ENCODE data around the gene SORCS2.

The SORCS2 gene

GRCh38 chr4:7264694-7265093 lies 72.4 kb downstream of the SORCS2 start:
- Histone ChIP-seq H3K79me2 (ENCODE audit: control insufficient read depth, low read length) (no peaks in the 10 kb centered on the region), H3K9me2 (replicated peaks; ENCODE audit: control insufficient read depth, low read length) (no peaks in the 10 kb centered on the region), H3K4me2 (ENCODE audit: low read length) (no peak overlapping the region), H3K4me3 (ENCODE audit: low read length) (no peak overlapping the region), H3K27me3 (ENCODE audit: control insufficient read depth, low read length) (peaks cover 7% of the 10 kb centered on the region), H4K20me1 (ENCODE audit: control insufficient read depth, insufficient read depth, low read depth, low read length) (no peaks in the 10 kb centered on the region), H3K9me3 (ENCODE audit: control insufficient read depth, insufficient read depth, low read length) (no peaks in the 10 kb centered on the region), H3K36me3 (ENCODE audit: control insufficient read depth, low read length) (no peaks in the 10 kb centered on the region), H3K4me1 (ENCODE audit: control insufficient read depth, low read length) (no peaks in the 10 kb centered on the region), H3F3A (ENCODE audit: control insufficient read depth, insufficient read depth) (no peaks in the 10 kb centered on the region), H3K27ac (ENCODE audit: low read depth, low read length) (no peak overlapping the region)
- TF ChIP-seq EZH2phosphoT487 (IDR thresholded peaks at IDR 0.05; ENCODE audit: borderline replicate concordance, low read length): no peak
- TF ChIP-seq CTCF (IDR thresholded peaks at IDR 0.05; ENCODE audit: low read depth, low read length, poor library complexity, severe bottlenecking): no peak

GRCh38 chr4:7266525-7267292 lies 74.4 kb downstream of the SORCS2 start:
- Histone ChIP-seq H4K20me1 (ENCODE audit: control insufficient read depth, insufficient read depth, low read depth, low read length) (no peaks in the 10 kb centered on the region), H3K79me2 (ENCODE audit: control insufficient read depth, low read length) (no peaks in the 10 kb centered on the region), H3K9me2 (replicated peaks; ENCODE audit: control insufficient read depth, low read length) (no peaks in the 10 kb centered on the region), H3K27ac (ENCODE audit: low read depth, low read length) (no peak overlapping the region), H3K27me3 (ENCODE audit: control insufficient read depth, low read length) (no peaks in the 10 kb centered on the region), H3K4me2 (ENCODE audit: low read length) (no peak overlapping the region), H3K4me1 (ENCODE audit: control insufficient read depth, low read length) (no peaks in the 10 kb centered on the region), H3K36me3 (ENCODE audit: control insufficient read depth, low read length) (no peaks in the 10 kb centered on the region), H3K4me3 (ENCODE audit: low read length) (no peak overlapping the region), H3K9me3 (ENCODE audit: control insufficient read depth, insufficient read depth, low read length) (no peaks in the 10 kb centered on the region), H3F3A (ENCODE audit: control insufficient read depth, insufficient read depth) (no peaks in the 10 kb centered on the region)
- no peak for TF ChIP-seq CTCF (IDR thresholded peaks at IDR 0.05; ENCODE audit: low read depth, low read length, poor library complexity, severe bottlenecking)
- TF ChIP-seq EZH2phosphoT487 (IDR thresholded peaks at IDR 0.05; ENCODE audit: borderline replicate concordance, low read length): no peak

GRCh38 chr4:7267829-7268228 lies 75.5 kb downstream of the SORCS2 start:
- no peaks in the 10 kb centered on the region for H3K36me3 ChIP-seq (ENCODE audit: control insufficient read depth, low read length)
- H3K4me1 ChIP-seq (ENCODE audit: control insufficient read depth, low read length): no peaks in the 10 kb centered on the region
- H3K4me2 ChIP-seq (ENCODE audit: low read length): no peak overlapping the region
- TF ChIP-seq EZH2phosphoT487 (IDR thresholded peaks at IDR 0.05; ENCODE audit: borderline replicate concordance, low read length) (no peak), CTCF (IDR thresholded peaks at IDR 0.05; ENCODE audit: low read depth, low read length, poor library complexity, severe bottlenecking) (no peak)
- no peaks in the 10 kb centered on the region for H3K9me3 ChIP-seq (ENCODE audit: control insufficient read depth, insufficient read depth, low read length)
- H3K9me2 ChIP-seq (replicated peaks; ENCODE audit: control insufficient read depth, low read length): no peaks in the 10 kb centered on the region
- no peak overlapping the region for H3K4me3 ChIP-seq (ENCODE audit: low read length)
- no peaks in the 10 kb centered on the region for H4K20me1 ChIP-seq (ENCODE audit: control insufficient read depth, insufficient read depth, low read depth, low read length)
- H3F3A ChIP-seq (ENCODE audit: control insufficient read depth, insufficient read depth): no peaks in the 10 kb centered on the region
- no peaks in the 10 kb centered on the region for H3K79me2 ChIP-seq (ENCODE audit: control insufficient read depth, low read length)
- no peak overlapping the region for H3K27ac ChIP-seq (ENCODE audit: low read depth, low read length)
- H3K27me3 ChIP-seq (ENCODE audit: control insufficient read depth, low read length): no peaks in the 10 kb centered on the region

Data from DOHH2 (cell line).